GM21619 (cell line): ENCODE measurements around the gene UBQLN4.

Experiments
- ATAC-seq: cut with Tn5 transposase; IDR thresholded peaks from one replicate; pipeline ENCODE4 v1.9.1; 2021; ENCODE audit not compliant: unreplicated experiment

UBQLN4 gene

DNA sequence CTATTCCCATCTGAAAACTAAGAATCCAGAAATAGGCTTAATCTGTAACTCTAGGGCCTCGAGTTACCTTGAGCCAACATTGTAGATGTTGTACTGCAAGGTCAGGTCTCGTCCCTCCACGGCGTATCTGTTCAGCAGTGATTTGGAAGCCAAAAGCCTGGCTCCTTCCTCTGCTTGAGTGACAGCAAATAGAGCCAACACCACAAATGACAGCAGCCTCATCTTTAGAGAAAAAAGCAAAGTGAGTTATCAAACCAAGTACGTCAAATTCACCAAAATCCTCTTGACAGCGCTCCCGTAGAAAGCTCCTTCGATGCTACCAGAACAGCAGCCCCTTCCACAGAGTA, 33.7 kb downstream of the UBQLN4 start:
- no peak for ATAC-seq

DNA sequence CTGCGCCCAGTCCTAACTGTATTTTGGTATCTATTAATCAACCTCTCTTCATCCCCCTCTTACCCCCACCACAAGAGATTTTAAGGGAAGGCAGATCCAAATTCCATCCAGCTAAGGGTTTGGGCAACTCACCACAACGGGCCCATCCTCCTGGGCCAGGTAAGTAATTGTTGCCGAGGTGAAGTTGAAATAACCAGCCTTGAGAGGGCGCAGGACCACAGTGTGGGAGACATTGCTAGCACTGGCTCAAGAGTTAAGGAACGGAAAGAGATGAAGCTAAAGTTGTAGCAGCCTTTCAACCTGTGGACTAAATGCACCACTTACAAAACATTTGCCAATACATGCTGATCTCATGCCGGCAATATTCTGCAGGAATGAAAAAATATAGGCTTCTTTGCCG, 38.8 kb downstream of the UBQLN4 start:
- no peak for ATAC-seq

DNA sequence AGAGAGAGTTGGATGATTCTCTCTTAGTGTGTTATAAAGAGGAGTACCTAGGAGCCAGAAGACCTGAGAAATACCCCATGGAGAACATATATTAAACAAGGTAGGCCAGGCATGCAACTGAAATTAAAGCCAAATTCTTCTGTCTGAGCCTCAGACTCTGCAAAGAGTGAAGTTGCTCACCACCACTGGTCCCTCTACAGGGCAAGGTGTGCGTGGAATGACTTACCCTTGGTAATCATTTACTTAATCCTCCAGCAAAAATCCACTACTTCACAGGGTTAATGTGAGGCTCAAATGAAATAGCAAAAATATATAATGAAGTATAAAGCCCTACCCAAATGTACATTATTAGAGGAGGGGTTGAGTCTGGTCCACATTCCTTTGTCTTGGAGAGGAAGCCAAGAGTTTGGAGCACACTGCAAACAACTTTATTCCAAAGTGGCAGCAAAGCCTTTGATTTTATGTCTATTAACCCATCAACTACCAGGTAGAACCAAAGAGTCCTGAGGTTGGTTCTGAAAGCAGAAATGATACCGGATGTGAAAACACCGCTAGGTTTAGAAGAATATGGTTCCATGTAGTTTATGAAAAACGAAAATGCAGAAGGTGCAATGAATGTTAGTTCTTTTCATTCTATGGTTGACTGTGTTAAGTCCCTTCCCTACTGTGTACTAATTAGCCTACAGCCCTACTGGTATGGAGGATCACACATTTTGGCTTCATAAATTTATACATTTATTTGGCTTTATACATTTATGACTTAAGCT, 41.4 kb downstream of the UBQLN4 start:
- peak; percentile 78 for ATAC-seq

DNA sequence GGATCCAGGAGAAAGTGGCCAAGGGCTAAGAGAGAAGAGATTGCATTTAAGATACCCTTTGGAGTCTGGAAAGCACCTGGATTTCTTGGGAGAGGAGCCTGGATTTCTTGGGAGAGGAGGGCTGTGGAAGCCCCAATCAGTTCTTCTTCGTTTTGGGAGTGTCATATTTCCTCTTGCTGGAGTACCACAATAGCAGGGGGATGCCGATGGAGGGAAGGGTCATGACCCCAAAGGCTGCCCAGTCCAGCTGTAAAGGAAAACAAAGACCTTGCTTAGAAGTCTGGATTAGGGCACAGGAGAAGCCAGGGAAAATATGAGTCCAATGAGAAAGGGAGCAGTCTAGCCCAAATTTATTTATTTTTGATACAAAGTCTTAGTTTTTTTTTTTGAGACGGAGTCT, 44.2 kb downstream of the UBQLN4 start:
- ATAC-seq = no peak

DNA sequence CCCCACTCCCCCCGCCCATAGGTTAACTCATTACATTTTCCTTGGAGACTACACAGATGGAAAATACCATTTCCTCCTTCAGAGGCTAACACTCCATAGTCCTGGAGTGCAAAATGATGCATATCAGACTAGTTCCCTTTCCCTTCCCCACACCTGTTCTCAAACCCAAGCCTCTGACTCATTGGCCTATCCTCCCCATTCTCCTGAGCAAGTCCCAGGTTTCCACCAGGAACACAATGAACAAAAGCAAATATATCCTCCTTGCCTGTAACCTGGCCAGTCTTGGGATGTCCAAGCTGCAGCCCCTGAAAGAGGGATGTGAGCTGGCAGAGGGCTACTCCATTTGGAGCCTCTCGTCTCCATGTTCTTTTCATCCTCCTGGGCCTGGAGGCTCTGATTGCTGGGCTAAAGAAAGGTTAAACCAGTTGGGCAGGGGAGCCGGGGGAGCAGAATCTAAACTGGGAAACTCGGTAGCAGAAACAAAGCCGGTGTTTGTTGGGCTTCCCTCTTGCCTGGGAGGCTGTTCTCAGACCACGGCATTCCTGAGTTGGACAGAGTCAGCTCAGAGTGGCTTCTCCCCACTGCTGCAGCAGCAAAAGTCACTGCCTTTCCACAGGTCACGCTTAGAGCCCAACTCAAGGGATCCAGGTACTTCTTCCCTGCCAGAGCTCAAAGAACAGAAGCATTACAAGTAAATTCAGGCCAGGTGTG, 46.8 kb downstream of the UBQLN4 start:
- ATAC-seq = no peak

DNA sequence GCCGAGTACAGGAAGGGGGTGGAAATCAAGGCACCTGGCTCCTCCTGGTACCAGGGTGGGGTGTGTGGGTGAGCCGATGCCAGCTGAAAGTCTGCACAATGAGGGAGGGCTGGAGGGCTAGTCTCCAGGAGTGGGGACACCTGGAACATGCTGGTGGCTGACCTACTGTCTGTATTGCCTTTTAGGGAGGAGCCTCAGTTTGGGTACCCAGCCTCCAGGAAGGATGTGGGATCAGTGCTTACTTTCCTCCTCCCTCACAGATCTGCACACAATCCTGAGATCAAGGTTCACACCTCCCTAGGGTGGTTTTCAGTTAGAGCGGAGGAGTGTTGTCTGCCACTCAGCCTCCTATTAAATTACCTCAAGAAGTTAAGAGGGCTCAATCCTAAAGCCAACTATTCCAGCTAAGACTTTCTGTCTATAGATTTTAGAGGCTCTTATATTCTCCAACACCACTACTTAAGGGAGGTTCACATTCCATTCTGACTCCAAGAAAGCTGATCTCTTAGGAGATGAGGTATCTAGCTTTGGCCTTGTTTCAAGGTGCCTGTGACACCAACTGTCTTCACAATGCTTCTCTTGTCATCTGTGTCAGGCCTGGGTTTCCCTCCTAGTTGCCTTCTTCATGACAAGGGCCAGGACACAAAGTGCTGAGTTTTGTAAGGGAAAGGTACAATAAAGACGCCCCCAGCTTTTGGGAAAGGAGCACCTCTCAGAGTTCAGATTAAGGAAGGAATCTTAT, 48.6 kb downstream of the UBQLN4 start:
- no peak for ATAC-seq

DNA sequence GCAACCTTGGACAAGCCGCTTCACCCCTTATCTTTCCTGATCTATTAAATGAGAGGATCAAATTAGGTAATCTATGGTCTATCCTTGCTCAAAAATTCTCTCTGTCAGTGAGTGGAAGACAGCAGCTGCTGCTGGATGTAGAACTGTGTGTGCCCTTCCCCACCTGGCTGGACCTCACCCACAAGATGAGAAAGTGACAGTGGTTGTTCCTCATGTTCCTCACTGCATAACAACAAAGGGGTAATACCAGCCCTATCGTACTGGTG, 49.7 kb downstream of the UBQLN4 start:
- no peak for ATAC-seq

DNA sequence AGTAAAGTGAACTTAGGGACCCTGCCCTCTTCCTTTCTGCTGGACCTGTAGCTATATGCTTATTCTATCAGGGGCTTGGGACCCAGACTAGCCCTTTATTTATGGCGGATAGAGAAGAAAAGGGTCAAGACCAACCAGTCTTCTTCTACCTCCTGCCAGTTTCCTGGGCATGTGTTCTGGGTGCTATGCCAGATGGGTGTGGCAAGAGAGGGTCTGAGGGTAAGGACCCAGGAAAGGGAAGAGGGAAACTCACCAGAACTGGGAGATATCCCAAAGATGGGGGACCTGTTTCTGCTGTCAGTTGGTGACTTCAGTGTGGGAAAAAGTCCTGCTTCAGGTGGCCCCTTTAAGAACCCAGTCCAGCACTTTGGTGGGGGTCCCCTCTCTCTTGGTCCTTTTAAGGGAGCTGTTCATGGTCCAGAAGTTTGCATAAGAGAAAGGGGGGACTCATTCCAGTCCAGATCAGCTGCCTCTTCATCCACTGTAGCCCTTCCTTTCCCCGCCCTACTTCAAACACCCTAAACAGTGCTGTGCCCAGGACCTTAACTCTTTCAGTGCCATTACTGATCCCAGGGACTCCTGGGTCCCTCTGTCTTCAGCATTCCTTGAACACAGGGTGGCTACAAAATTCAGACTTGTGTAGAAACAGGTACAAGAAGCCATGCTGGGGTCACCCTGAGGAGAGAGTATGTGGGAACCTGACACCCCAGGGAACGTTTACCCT, 51.2 kb downstream of the UBQLN4 start:
- no peak for ATAC-seq

DNA sequence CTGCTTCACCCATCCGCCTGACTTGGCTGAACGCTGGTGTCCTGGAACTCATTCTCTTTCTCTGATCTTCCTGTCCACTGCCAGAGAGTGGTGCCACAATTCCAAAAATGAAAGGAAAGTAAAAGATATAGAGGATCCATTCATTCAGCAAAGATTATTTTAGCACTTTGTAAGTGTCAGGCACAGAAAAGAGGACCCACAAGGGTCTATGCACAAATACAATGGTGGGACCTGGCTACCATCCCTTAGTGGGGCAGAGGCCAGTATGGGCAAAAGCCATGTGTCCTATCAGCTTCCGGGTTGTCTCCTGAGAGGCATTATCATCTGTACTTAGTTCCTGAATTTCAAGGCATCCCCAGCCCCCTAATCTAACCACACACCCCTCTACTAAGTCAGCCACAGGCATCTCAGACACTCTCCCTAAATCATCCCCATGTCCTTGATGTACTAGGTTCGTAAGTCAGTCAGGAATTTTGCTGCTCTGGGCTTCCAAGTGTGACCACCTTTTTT, 51.9 kb downstream of the UBQLN4 start:
- no peak for ATAC-seq

DNA sequence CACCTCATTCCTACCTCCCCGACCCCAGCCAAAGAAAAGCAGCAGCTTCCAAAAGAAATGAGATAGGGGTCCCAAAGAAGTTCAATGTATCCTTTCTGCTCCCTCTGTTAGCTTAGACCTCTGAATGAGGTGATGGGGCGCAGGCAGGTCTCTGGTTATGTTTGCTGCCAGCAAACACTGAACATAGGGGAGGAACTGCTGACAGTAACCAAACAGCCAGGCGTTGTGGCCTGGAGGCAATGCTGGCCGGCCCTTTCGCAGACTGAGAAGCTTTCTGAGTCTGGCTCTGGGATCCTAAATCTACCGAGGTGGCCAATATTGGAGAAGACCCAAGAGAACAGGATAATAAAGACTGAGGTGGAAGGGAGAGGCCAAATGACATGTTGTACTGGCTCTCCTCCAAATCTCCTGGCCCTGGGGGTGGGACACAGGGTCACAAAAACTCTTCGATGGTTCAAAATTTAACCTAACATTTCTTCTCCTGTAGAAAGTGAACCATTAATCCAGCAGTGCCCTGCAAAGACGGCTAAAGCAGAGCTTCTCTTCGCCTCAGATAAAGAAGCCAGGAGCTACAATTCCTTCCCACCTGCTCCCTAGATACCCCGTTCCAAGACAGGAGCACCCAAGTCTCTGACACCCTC, 52.5 kb downstream of the UBQLN4 start:
- no peak for ATAC-seq

DNA sequence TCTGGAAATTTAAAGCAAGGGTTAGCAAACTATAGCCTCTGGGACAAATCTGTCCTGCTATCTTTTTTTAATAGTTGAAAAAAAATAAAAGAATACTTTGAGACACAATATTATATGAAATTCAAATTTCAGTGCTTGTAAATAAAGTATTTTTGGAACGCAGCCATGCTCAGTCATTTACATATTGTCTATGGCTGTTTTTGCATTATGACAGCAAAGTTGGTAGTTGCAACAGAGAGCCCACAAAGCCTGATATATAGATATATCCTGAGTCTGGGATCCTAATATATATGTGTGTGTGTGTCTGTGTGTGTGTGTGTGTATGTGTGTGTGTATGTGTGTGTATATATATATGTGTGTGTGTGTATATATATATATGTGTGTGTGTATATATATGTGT, 53.6 kb downstream of the UBQLN4 start:
- no peak for ATAC-seq

DNA sequence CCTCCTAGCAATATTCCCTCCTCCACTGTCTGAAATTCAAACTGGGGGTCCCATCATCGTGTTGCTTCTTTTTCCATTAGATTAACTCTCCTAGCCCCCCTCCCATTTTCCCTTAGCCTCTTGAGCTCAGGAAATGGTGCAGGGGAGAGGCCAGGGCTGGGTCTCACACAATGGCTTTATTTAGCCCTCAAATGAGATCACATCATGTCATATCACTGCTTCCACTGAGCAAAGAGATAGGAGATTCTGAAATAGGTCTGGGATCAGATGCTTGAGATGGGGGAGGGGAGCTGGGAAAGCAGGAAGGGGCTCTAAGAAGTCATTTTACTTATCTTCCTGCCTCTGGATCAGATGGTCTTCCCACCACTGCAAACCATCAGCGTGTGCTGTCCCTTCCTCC, 57.4 kb downstream of the UBQLN4 start:
- ATAC-seq = no peak

DNA sequence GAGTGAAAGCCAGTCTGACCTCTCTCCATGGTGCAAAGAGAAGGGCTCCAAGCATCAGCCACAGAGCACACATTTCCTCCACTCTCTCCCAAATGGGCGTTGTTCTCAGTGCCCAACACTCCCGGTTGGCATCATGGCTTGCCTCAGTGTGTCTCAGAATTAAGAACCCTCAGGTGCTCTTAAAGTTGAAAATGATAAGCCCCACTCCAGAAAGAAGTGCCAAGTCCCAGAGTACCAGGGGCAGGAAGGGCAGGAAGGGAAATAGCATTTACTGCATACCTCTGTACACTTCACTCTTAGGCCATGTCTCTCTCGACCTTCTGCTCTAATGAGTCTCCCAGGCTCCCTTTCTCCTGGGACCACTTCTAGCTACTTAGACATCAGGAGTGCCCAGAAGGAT, 60.0 kb downstream of the UBQLN4 start:
- ATAC-seq = no peak

DNA sequence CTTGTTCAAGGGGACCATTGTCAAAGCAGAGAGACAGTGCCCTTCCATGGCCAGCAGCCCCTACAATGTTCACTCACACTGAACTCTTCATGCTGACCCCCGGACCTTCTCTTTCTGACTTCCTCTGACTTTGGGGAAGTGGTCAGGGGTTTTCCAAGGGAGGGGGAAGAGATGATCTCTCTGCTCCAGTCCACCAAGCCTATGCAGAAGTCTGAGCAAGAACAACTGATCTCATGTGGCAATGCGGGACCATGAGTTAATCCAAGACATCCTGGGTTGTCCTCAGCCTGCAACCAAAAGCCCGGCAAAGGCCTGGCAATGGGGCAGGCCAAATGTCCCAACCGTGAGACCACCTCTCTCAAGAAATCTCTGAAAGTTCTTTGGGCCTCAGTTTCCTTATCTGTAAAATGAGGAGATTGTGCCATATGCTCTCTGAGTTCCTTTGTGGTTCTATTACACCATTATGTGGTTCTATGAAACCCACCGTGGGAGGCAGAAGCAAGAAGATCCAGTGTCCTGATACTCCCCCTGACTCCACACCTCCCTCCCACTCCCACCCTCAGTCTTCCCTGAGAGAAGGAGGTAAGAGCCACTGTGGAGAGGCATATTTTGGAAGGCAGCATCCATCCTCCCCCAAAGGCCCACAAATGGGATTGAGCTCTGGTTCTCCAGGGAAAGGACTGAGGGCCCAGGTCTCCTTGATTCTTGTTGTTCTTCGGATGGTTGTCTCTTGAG, 63.4 kb downstream of the UBQLN4 start:
- ATAC-seq = peak; percentile 10

DNA sequence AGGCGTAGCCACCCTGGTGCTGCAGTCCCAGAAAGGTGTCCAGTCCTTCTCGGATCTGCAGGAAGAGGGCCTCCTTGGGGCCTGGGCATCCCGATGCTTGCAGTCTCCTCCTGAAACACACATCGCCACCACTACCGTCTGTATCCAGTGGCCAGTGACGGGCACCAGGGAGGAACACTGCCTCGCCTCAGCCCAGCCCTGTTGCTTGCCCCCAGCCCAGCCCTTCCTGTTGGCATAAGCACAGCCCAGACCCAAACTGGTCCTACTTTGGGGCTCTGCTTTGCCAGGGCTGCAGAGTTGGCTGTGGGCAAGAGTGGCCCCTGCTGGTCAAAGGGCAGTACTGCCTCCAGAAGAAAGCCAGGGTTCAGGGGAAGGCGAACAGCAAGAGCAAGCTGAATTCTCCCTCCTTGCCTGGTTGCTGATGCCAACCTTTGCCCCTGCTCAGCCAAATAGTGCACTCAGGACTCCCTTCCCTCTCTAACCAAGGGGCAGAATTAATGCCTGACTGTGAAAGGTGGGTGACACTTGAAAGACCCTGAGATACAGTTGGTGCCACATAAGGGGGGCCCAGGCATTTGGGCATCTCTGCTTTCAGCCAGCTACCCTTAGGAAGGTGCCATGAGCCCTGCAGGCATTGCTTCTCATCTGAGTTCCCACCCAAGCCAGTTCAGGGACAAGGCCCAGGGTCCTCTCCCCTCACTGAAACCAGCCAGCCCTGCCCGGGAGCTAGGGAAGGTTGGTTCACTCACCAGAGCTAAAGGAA, 64.2 kb downstream of the UBQLN4 start:
- ATAC-seq = peak; percentile 72
